C4-2B (cell line): ENCODE results near the gene SLC39A11.
"Not testable (repeated sequence)": the region's sequence is repeated elsewhere in the genome, so short reads cannot be mapped to it uniquely, and the experiment has no call there.

Source experiments
- H3K27ac ChIP-seq: fragments of 450-650 bp; 2 replicates; pipeline ENCODE4 v1.5.1; 2017
- ZFX ChIP-seq: fragments of 450-650 bp; IDR thresholded peaks from 2 replicates; pipeline ENCODE4 v1.6.1; 2017
- TF ChIP-seq, protein P1 (sequence below): fragments of 450-650 bp; conservative IDR thresholded peaks from 2 replicates; pipeline ENCODE4 v1.5.1; 2017; ENCODE audit warnings: mild to moderate bottlenecking

Gene SLC39A11

DNA sequence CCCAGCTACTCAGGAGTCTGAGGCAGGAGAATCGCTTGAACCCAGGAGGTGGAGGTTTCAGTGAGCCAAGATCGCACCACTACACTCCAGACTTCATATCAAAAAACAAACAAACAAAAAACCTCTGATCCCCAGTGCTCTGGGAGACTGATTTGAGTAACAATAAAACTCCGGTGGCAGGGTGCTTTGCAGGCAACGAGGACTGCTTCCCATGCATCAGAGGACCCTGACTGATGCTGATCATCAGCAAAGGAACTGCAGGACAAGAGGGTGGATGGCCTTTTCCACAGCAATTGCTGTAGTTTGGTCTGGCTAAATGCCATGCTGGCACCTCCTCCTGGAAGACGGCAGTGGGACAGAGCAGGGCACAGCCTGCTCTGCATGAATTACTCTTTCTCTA is 6.4 kb upstream of the SLC39A11 start:
- H3K27ac ChIP-seq: no peak overlapping the region
- TF ChIP-seq, protein P1, sequence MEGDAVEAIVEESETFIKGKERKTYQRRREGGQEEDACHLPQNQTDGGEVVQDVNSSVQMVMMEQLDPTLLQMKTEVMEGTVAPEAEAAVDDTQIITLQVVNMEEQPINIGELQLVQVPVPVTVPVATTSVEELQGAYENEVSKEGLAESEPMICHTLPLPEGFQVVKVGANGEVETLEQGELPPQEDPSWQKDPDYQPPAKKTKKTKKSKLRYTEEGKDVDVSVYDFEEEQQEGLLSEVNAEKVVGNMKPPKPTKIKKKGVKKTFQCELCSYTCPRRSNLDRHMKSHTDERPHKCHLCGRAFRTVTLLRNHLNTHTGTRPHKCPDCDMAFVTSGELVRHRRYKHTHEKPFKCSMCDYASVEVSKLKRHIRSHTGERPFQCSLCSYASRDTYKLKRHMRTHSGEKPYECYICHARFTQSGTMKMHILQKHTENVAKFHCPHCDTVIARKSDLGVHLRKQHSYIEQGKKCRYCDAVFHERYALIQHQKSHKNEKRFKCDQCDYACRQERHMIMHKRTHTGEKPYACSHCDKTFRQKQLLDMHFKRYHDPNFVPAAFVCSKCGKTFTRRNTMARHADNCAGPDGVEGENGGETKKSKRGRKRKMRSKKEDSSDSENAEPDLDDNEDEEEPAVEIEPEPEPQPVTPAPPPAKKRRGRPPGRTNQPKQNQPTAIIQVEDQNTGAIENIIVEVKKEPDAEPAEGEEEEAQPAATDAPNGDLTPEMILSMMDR: no peak
- TF ChIP-seq ZFX: no peak

DNA sequence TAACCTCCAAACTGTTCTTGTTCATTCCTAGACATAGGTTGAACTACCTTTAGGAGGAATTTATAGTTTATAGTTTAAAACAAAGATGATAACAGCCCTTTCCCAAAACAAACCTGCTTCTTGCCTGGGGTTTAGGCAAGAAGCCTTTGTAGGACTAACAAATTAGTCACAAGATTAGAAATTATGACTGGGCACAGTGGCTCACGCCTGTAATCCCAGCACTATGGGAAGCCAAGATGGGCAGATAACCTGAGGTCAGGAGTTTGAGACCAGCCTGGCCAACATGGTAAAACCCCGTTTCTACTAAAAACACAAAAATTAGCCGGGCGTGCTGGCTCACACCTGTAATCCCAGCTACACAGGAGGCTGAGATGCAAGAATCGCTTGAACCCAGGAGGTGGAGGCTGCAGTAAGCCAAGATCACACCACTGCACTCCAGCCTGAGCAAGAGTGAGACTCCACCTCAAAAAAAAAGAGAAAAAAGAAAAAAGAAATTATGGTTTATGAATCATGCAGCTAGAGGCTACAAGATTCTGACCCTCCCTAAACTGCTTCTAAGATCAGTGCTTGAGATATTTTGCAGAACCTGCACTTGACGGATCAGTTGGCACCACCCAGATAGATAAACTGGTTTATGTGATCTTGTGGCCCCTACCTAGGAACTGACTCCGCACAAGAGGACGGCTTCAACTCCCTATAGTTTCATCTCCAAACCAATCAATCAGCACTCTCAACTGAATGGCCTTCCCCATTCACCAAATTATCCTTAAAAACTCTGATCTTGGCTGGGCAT is 5.7 kb upstream of the SLC39A11 start:
- not testable (repeated sequence) for H3K27ac ChIP-seq

DNA sequence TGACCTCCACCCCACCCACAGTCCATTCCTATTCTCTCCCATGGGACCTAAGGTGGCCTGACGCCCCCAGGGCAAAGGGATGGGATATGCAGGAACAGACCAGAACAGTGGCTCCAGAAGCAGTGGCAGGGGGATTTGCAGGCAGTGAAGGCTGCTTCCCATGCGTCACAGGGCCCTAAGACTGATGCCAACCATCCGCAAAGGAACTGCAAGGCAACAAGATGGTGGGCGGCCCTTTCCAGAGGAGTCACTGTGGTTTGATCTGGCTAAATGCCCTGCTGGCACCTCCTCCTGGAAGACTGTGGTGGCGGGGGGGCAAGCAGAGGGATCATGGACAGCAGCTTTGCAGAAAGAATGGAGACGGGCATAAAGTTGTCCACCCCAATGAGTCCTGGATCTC is 4.4 kb upstream of the SLC39A11 start:
- TF ChIP-seq ZFX: no peak
- no peak overlapping the region for H3K27ac ChIP-seq

DNA sequence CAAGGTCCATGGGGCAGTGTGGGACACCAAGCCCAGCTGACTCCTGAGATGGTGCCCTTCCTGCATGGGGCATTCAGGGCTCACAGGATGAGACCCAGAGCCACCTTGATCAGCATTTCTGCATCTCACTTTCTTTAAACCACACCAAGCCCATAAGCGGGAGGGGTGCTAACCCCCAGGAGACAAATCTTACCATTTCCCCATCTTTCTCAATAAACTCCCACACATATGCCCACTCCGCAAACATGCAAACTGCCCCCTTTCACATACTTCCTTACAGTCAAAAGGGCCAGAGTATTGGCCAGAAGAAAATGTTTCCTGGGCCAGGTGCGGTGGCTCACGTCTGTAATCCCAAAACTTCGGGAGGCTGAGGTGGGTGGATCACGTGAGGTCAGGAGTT is 3.7 kb upstream of the SLC39A11 start:
- no peak overlapping the region for H3K27ac ChIP-seq
- TF ChIP-seq, protein P1: no peak
- no peak for TF ChIP-seq ZFX

DNA sequence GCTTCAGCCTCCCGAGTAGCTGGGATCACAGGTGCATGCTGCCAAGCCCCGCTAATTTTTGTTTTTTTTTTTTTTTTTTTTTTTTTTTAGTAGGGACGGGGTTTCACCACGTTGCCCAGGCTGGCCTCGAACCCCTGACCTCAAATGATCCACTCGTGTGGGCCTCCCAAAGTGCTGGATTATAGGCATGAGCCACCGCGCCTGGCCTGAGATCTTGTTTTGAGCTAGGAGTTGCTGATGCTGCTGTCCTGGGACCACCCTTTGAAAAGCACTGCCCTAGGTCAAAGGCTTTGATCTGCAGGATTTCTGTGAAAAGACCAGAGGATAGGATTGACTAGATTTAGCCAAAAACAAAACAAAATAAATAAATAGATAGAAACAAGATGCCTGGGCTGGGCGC is 798 bp upstream of the SLC39A11 start:
- TF ChIP-seq, protein P1: no peak
- TF ChIP-seq ZFX: no peak
- no peak overlapping the region; the same call in 1 of the 2 replicates for H3K27ac ChIP-seq

DNA sequence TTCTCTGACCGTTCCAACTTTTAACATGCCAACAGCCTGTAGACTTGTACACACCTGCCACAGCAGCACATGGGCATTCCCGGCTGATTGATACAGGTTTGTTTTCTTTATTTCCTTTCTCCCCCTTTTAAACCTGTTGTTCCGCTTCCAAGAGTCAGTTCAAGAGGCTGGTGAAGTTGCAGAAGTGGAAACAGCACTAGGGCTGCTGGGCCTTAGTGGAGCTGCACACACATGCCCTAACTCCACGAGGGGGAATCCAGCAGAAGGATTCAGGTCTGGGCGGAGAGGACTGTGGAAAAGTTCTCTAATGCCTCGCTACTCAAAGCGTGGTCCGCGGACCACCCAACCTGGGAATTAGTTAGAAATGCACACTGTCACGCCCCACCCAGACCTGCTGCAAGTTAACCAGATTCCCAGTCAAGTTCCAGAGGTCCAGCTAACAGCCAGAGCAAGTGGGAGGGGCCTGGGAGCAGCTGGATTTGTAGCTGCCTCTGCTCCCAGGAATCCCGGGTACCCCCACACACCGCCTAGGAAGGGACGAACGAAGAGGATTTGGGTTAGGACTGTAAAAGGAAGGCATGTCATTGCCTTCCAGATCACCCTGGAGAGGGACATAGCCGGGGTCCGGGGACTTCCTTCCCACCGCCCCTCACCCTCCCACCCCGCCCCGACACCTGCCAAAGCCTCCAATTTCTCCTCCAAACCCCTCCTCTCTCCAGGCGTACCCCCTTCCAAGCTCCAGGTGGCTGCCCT is 542 bp downstream of the SLC39A11 start:
- TF ChIP-seq, protein P1: no peak
- TF ChIP-seq ZFX: no peak
- H3K27ac ChIP-seq: peak overlapping the region; percentile 62

DNA sequence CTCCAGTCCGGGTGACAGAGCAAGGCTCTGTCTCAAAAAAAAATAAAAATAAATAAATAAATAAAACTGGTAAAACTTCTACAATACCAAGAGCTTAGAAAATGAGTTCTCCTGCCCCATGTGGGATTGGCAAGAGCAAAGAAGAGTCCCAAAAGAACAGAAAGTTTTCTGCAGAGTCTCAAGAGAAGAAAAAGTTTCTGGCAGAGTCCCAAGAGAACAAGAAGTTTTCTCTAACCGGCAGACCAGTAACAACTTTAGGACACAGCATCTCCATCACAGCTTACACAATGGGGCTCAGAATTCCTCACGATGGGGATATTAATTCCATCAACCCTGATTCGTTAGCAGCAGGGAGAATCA is 1.1 kb downstream of the SLC39A11 start:
- no peak overlapping the region; the same call in 1 of the 2 replicates for H3K27ac ChIP-seq
- TF ChIP-seq ZFX: no peak
- TF ChIP-seq, protein P1: no peak

DNA sequence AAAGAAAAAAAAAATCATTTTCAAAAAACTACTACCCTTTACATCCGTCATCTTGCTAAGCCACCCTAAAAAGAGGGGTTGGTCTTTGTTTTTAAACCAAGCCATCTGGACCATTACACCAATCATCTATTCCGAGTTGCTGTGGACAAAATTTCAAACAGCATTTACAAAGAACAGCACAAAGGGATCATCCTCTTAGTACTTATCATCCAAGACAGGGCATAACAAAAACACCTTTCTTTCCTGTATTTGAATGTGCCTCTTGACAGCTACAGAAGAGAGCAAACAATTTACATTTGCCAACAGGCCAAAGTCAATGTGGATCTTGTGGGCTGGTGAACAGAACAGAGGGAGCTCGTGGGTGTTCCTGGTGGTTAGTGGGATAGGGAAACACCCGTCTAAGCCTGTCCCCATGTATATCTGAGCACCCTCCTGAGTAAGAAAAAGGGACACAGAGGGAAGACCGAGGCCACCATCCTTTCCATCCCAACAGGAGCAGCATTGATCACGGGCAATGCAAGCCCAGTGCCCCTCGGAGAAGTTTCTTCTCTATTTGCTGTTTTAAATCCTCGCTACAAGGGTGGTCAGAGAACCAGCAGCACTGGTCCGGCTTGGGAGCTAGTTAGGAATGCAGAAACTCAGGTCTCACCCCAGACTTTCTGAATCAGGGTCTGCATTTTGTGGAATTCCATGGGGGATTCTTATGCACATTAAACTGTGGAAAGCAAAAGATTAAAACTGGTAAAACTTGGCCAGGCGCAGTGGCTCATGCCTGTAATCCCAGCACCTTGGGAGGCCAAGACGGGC is 1.9 kb downstream of the SLC39A11 start:
- no peak overlapping the region for H3K27ac ChIP-seq
- TF ChIP-seq, protein P1: no peak
- TF ChIP-seq ZFX: no peak
